OCI-LY3 (cell line): ENCODE results near the gene NMT1.
"Not testable (repeated sequence)": the region's sequence is repeated elsewhere in the genome, so short reads cannot be mapped to it uniquely, and the experiment has no call there.

ENCODE experiments used
- H2AFZ ChIP-seq: fragments of 200-600, 300-600 bp; shearing (Covaris generic); 2 replicates; pipeline ENCODE4 v1.6.0; 2014; ENCODE audit warnings: antibody characterized with exemption, low read depth, low read length
- H3K27ac ChIP-seq: fragments of 200-600, 300-600 bp; sonication (generic); 2 replicates; pipeline ENCODE4 v1.5.1; 2014; ENCODE audit warnings: mild to moderate bottlenecking, low read length, moderate library complexity, mixed read lengths
- H3K27me3 ChIP-seq: fragments of 200-600, 300-600 bp; sonication (generic); 2 replicates; pipeline ENCODE4 v1.6.1; 2014; ENCODE audit warnings: low read depth, low read length, mixed read lengths
- H3K36me3 ChIP-seq: fragments of 200-600, 300-600 bp; sonication (generic); replicated peaks from 2 replicates; pipeline ENCODE3; 2014; ENCODE audit warnings: low read depth, low read length, mixed read lengths
- H3K4me1 ChIP-seq: fragments of 300-600, 200-600 bp; sonication (generic); 2 replicates; pipeline ENCODE4 v1.6.1; 2014; ENCODE audit warnings: low read length, mixed read lengths
- H3K4me2 ChIP-seq: fragments of 200-600, 300-600 bp; sonication (generic); 2 replicates; pipeline ENCODE4 v1.6.1; 2014; ENCODE audit warnings: low read length, mixed read lengths
- H3K4me3 ChIP-seq: fragments of 300-600, 200-600 bp; sonication (generic); 2 replicates; pipeline ENCODE4 v1.5.1; 2014; ENCODE audit warnings: antibody characterized with exemption, mild to moderate bottlenecking, low read length, moderate library complexity
- H3K79me2 ChIP-seq: fragments of 300-600, 200-600 bp; shearing (Covaris generic); 2 replicates; pipeline ENCODE4 v1.6.1; 2014; ENCODE audit warnings: mild to moderate bottlenecking, low read length, mixed read lengths
- H3K9ac ChIP-seq: fragments of 300-600, 200-600 bp; shearing (Covaris generic); 2 replicates; pipeline ENCODE4 v1.6.0; 2014; ENCODE audit warnings: mild to moderate bottlenecking, low read length, moderate library complexity
- H3K9me3 ChIP-seq: fragments of 200-600, 300-600 bp; shearing (Covaris generic); 2 replicates; pipeline ENCODE4 v1.6.1; 2014; ENCODE audit warnings: low read length, mixed read lengths; ENCODE audit not compliant: insufficient read depth
- H4K20me1 ChIP-seq: fragments of 200-600, 300-600 bp; sonication (generic); 2 replicates; pipeline ENCODE4 v1.6.1; 2016; ENCODE audit warnings: low read length, mixed read lengths; ENCODE audit not compliant: insufficient read depth
- EZH2phosphoT487 ChIP-seq: fragments of 200-600 bp; shearing (Covaris generic); IDR thresholded peaks from 2 replicates; pipeline ENCODE4 v1.6.1; 2018; ENCODE audit warnings: antibody characterized with exemption, mixed run types, low read depth
- TF ChIP-seq, protein P1 (sequence below): fragments of 200-600, 300-600 bp; sonication (generic); IDR thresholded peaks from 2 replicates; pipeline ENCODE4 v1.5.1; 2014; ENCODE audit warnings: antibody characterized with exemption, low read length, low read depth

NMT1 gene

DNA sequence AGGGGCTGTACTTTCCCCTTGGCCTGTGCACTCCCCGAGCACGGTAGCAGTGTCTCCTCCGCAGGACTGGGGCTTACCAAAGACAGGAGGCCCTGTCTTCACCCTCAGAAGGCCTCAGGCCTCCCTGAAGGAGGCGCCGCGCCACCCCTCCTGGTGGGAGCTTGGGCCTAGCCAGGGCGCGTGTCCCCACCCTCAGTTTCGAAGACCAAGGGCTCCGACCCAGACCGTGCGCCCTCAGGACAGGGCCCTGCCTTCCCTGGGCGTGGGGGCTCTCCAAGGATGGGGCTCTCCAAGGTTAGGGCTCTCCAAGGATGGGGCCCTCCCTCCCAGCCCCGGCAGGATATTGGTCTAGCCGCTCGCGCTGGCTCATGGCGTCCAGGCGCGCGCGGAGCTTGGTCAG lies 59.4 kb downstream of the NMT1 start:
- no peak overlapping the region for H3K9ac ChIP-seq
- H3K4me2 ChIP-seq = no peak overlapping the region
- no peaks in the 10 kb centered on the region for H3K9me3 ChIP-seq
- no peak overlapping the region for H3K4me3 ChIP-seq
- no peaks in the 10 kb centered on the region for H3K36me3 ChIP-seq
- peaks cover 4% of the 10 kb centered on the region; the same call in 1 of the 2 replicates for H3K4me1 ChIP-seq
- H2AFZ ChIP-seq = no peak overlapping the region
- no peak overlapping the region for H3K27ac ChIP-seq
- TF ChIP-seq, protein P1, sequence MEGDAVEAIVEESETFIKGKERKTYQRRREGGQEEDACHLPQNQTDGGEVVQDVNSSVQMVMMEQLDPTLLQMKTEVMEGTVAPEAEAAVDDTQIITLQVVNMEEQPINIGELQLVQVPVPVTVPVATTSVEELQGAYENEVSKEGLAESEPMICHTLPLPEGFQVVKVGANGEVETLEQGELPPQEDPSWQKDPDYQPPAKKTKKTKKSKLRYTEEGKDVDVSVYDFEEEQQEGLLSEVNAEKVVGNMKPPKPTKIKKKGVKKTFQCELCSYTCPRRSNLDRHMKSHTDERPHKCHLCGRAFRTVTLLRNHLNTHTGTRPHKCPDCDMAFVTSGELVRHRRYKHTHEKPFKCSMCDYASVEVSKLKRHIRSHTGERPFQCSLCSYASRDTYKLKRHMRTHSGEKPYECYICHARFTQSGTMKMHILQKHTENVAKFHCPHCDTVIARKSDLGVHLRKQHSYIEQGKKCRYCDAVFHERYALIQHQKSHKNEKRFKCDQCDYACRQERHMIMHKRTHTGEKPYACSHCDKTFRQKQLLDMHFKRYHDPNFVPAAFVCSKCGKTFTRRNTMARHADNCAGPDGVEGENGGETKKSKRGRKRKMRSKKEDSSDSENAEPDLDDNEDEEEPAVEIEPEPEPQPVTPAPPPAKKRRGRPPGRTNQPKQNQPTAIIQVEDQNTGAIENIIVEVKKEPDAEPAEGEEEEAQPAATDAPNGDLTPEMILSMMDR = no peak
- TF ChIP-seq EZH2phosphoT487 = no peak
- no peaks in the 10 kb centered on the region for H3K79me2 ChIP-seq
- no peaks in the 10 kb centered on the region for H4K20me1 ChIP-seq
- H3K27me3 ChIP-seq = no peaks in the 10 kb centered on the region

- no peaks in the 10 kb centered on the region for H3K27me3 ChIP-seq
- TF ChIP-seq EZH2phosphoT487 = no peak
- TF ChIP-seq, protein P1 = no peak
- H3K4me3 ChIP-seq = no peak overlapping the region
- H2AFZ ChIP-seq = no peak overlapping the region
- H3K27ac ChIP-seq = no peak overlapping the region
- peaks cover 4% of the 10 kb centered on the region; the same call in 1 of the 2 replicates for H3K4me1 ChIP-seq
- no peak overlapping the region for H3K9ac ChIP-seq
- H3K79me2 ChIP-seq = no peaks in the 10 kb centered on the region
- no peak overlapping the region for H3K4me2 ChIP-seq
- no peaks in the 10 kb centered on the region for H3K36me3 ChIP-seq
- no peaks in the 10 kb centered on the region for H3K9me3 ChIP-seq
- H4K20me1 ChIP-seq = no peaks in the 10 kb centered on the region
These were observed 59.9 kb downstream of the NMT1 start for GRCh38 chr17:45121055-45121454.

DNA sequence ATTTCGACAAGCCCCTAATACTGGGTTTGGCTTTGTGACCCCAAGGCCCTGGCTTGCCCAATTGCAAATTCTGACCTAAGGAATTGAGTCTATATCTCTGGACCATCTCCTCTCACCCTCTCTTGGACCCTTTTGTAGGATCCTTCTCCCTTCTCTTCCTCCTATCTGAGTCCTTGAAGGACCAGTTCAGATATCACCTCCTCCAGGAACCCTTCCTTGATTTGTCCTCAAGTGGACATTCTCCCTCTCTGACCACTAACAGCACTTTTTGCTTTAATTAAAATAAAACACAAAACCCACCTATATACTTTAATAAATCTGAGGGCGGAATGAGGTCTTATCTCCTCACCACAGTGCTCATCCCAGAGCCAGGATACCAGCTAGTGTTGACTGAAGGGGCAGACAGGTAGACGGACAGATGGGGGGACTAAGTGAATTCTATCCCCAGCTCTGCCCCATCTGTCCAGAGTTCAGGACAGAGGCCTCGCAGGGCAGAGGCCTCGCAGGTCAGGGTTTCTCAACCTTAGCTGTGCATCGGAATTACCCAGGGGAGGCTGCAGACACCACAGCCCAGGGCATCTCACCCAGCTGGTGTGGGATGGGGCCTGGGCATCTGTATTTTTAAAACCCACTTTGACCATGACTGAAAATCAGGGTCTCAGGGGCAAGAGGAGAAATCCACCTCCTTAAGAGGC lies 62.1 kb downstream of the NMT1 start:
- no peak overlapping the region for H3K9ac ChIP-seq
- H3K27ac ChIP-seq = no peak overlapping the region
- H3K4me2 ChIP-seq = no peak overlapping the region
- no peak for TF ChIP-seq EZH2phosphoT487
- TF ChIP-seq, protein P1 = no peak
- peaks cover 4% of the 10 kb centered on the region; the same call in 1 of the 2 replicates for H3K4me1 ChIP-seq
- no peak overlapping the region for H2AFZ ChIP-seq
- no peaks in the 10 kb centered on the region for H3K36me3 ChIP-seq
- H3K9me3 ChIP-seq = no peaks in the 10 kb centered on the region
- no peaks in the 10 kb centered on the region for H4K20me1 ChIP-seq
- no peak overlapping the region for H3K4me3 ChIP-seq
- no peaks in the 10 kb centered on the region for H3K79me2 ChIP-seq
- H3K27me3 ChIP-seq = no peaks in the 10 kb centered on the region

- Histone ChIP-seq H3K4me2 (no peak overlapping the region), H3K9me3 (no peaks in the 10 kb centered on the region), H3K4me1 (peaks cover 4% of the 10 kb centered on the region; the same call in 1 of the 2 replicates), H2AFZ (no peak overlapping the region), H4K20me1 (no peaks in the 10 kb centered on the region), H3K36me3 (no peaks in the 10 kb centered on the region), H3K79me2 (no peaks in the 10 kb centered on the region), H3K9ac (no peak overlapping the region), H3K27ac (no peak overlapping the region), H3K27me3 (no peaks in the 10 kb centered on the region), H3K4me3 (no peak overlapping the region)
- no peak for TF ChIP-seq EZH2phosphoT487
- TF ChIP-seq, protein P1 = no peak
These were observed 63.0 kb downstream of the NMT1 start for GRCh38 chr17:45123930-45124796.

DNA sequence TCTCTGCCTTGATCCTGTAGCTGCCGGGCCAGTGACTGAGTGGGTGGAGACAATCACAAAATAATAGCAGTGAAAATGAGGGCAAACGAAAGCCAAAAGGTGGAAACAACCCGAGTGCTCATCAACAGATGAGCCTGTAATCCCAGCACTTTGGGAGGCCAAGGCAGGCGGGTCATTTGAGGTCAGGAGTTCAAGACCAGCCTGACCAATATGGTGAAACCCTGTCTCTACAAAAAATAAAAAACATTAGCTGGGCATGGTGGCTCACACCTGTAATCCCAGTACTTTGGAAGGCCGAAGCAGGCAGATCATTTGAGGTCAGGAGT lies 63.6 kb downstream of the NMT1 start:
- not testable (repeated sequence) for H3K9me3 ChIP-seq, H3K4me2 ChIP-seq, H3K27ac ChIP-seq, H3K79me2 ChIP-seq, H3K27me3 ChIP-seq, H3K4me3 ChIP-seq, H2AFZ ChIP-seq, H3K9ac ChIP-seq, H4K20me1 ChIP-seq, H3K4me1 ChIP-seq, H3K36me3 ChIP-seq
